ENCODE results near the gene ALG14. TPM values are rescaled to one million over a fixed set of nuclear protein-coding genes. Genes with fewer than 3 reads are reported as not detected.

Gene ALG14
- total and polyA plus RNA-seq, 11 donors = 0.56 to 4.7 (median 3.2) TPM

DNA sequence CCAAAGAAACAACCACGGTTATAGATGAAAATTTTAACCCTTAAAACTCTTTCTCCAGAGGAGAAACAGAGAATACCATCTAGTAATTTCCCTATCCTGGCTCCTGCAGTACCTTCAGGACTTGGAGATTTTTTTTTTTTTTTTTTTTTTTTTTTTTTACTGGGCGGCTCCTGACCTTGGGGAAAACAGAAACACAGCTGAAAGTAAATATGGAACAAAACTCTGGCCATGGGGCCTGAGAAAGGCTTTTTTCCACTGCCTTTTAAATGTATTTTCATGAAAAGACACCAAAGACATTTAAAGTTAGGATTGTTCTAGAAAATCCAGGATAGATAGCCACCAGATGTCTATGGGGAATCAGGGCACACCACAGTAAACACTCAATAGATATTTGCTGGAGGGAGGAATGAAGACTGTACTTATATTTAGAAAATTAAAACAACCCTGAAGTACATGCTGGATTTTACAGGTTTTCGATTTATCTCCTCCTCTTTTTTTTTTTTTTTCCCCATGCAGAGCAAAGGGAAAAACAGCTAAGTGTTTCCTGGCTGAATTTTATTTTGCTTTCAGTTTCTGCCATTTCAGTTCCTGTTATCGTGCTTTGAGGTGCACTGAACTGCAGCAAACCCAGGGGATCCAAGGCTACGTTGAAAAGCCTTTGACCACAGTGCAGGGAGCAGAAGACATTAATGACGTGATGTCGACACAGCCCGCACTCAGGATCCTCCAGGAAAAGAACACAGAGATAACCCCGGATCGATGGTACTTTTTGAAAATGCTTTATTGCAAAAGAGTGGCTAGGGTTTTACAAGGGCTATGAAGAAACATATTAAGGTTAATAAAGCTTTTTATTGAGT, 110.1 kb downstream of the ALG14 start:
- H3K9me3 ChIP-seq = no peaks in the 10 kb centered on the region
- WGBS, 4 donors = 22 to 41% (median 27%) methylated on average over 10 of the region's 10 CpGs
- intact Hi-C loops (cut with DNase I) = loop anchor here in 3 of 10 donors (5.0 to 10.0 kb wide), 2 partner anchors 35 to 72 kb away; partner anchors contain the start of gene CNN3 (in 2 of the 3)
- peaks cover 0 to 25% (median 7%) of the 10 kb centered on the region in 12 donors for H3K4me1 ChIP-seq
- TF ChIP-seq, protein P1, sequence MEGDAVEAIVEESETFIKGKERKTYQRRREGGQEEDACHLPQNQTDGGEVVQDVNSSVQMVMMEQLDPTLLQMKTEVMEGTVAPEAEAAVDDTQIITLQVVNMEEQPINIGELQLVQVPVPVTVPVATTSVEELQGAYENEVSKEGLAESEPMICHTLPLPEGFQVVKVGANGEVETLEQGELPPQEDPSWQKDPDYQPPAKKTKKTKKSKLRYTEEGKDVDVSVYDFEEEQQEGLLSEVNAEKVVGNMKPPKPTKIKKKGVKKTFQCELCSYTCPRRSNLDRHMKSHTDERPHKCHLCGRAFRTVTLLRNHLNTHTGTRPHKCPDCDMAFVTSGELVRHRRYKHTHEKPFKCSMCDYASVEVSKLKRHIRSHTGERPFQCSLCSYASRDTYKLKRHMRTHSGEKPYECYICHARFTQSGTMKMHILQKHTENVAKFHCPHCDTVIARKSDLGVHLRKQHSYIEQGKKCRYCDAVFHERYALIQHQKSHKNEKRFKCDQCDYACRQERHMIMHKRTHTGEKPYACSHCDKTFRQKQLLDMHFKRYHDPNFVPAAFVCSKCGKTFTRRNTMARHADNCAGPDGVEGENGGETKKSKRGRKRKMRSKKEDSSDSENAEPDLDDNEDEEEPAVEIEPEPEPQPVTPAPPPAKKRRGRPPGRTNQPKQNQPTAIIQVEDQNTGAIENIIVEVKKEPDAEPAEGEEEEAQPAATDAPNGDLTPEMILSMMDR (IDR thresholded peaks at IDR 0.05) = no peak
- TF ChIP-seq POLR2A (IDR thresholded peaks at IDR 0.05) = no peak
- no peaks in the 10 kb centered on the region for H3K36me3 ChIP-seq
- H3K27ac ChIP-seq = peak overlapping the region; percentile 48 to 89 (median 78)
- ATAC-seq (peak in 3 of 4 donors; percentile 74 to 80 (median 74)), DNase-seq (peak in 2 of 5 donors; percentile 29 to 31)
- H3K4me3 ChIP-seq = peak overlapping the region in 11 of 12 donors; percentile 12 to 57 (median 46)
- no peaks in the 10 kb centered on the region for H3K27me3 ChIP-seq

DNA sequence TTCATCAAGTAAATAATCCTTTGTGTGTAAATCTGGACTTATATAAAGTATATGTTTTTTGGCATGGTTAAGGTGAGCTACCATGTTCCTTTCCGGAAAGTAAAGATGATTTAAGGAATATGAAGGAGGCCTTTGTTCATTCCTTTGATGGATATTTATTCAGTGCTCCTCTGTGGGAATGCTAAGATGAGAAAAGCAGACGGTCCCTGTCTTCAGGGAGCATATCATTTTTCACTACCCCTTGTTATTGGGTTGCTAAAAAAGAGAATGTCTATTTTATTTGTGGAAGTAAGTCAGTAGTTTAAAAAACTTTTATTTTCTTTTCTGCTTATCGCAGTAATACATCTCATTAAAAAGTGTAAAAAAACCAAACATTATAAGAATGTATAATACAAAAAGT, 110.8 kb downstream of the ALG14 start:
- peak overlapping the region in 6 of 12 donors; percentile 41 to 57 (median 50) for H3K4me3 ChIP-seq
- H3K4me1 ChIP-seq = peaks cover 0 to 25% (median 7%) of the 10 kb centered on the region in 12 donors
- WGBS, 4 donors = 74 to 83% (median 78%) methylated on average over 3 of the region's 3 CpGs
- TF ChIP-seq, protein P1 (IDR thresholded peaks at IDR 0.05) = no peak
- no peak for TF ChIP-seq POLR2A (IDR thresholded peaks at IDR 0.05)
- H3K27me3 ChIP-seq = no peaks in the 10 kb centered on the region
- DNase-seq = no peak
- ATAC-seq = no peak
- H3K27ac ChIP-seq = peak overlapping the region in 11 of 12 donors; percentile 62 to 89 (median 81)
- no peaks in the 10 kb centered on the region for H3K36me3 ChIP-seq
- intact Hi-C loops (cut with DNase I) = loop anchor here in 3 of 10 donors (5.0 to 10.0 kb wide), 2 partner anchors 35 to 73 kb away; partner anchors contain the start of gene CNN3 (in 2 of the 3)
- no peaks in the 10 kb centered on the region for H3K9me3 ChIP-seq

DNA sequence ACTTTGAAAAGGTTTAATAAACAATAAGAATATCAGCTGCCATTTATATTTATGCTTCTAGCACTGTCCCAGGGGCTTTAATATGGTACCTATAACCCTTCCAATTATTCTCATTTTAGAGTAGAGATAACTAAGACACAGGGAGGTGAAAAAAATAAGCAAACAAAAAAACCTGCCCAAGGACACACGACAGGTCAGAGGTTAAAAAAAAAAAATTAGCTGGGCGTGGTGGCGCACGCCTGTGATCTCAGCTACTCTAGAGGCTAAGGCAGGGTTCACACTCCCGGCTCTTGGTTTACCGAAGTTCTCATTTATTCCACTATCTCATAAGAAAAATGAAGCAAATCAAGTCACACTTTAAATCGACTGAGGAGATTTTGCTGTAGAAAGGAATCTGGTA, 111.2 kb downstream of the ALG14 start:
- intact Hi-C loops (cut with DNase I) = loop anchor here in 3 of 10 donors (5.0 to 10.0 kb wide), 2 partner anchors 34 to 73 kb away; partner anchors contain the start of gene CNN3 (in 2 of the 3)
- no peaks in the 10 kb centered on the region for H3K36me3 ChIP-seq
- H3K27me3 ChIP-seq = no peaks in the 10 kb centered on the region
- DNase-seq = no peak
- no peak for ATAC-seq
- H3K9me3 ChIP-seq = no peaks in the 10 kb centered on the region
- H3K27ac ChIP-seq = peak overlapping the region in 5 of 12 donors; percentile 74 to 87 (median 81)
- H3K4me1 ChIP-seq = peaks cover 0 to 25% (median 7%) of the 10 kb centered on the region in 12 donors
- H3K4me3 ChIP-seq = no peak overlapping the region
- 95 to 97% (median 96%) methylated on average over 7 of the region's 7 CpGs for WGBS, 4 donors
- TF ChIP-seq, protein P1 (IDR thresholded peaks at IDR 0.05) = no peak
- no peak for TF ChIP-seq POLR2A (IDR thresholded peaks at IDR 0.05)

GRCh38 chr1:94958081-94958480, 114.7 kb downstream of the ALG14 start:
- H3K4me1 ChIP-seq = peaks cover 6 to 48% (median 31%) of the 10 kb centered on the region in 12 donors
- WGBS, 4 donors = 94 to 100% (median 98%) methylated on average over 1 of the region's 1 CpG
- no peaks in the 10 kb centered on the region for H3K36me3 ChIP-seq
- DNase-seq (no peak), ATAC-seq (no peak)
- no peak overlapping the region for H3K27ac ChIP-seq
- peaks cover 0 to 1% (median 0%) of the 10 kb centered on the region in 12 donors for H3K9me3 ChIP-seq
- TF ChIP-seq, protein P1 (IDR thresholded peaks at IDR 0.05) = no peak
- no peak for TF ChIP-seq POLR2A (IDR thresholded peaks at IDR 0.05)
- intact Hi-C loops (cut with DNase I) = loop anchor here in 1 of 10 donors (5.0 kb wide), 1 partner anchor 84 kb away; no protein-coding TSS in a partner anchor
- H3K27me3 ChIP-seq = no peaks in the 10 kb centered on the region
- H3K4me3 ChIP-seq = no peak overlapping the region
